NCI-H82 treated with DMSO at 0.1 percent for 48 hours (cell line): Measurements from ENCODE around the gene ACSL5.
"Not testable (repeated sequence)": the region's sequence is repeated elsewhere in the genome, so short reads cannot be mapped to it uniquely, and the experiment has no call there.

Experiments used
- DNase-seq: peaks from one replicate; lab custom pipeline; 2025; ENCODE audit not compliant: unreplicated experiment; lab: John Stamatoyannopoulos, UW

ACSL5 gene

DNA sequence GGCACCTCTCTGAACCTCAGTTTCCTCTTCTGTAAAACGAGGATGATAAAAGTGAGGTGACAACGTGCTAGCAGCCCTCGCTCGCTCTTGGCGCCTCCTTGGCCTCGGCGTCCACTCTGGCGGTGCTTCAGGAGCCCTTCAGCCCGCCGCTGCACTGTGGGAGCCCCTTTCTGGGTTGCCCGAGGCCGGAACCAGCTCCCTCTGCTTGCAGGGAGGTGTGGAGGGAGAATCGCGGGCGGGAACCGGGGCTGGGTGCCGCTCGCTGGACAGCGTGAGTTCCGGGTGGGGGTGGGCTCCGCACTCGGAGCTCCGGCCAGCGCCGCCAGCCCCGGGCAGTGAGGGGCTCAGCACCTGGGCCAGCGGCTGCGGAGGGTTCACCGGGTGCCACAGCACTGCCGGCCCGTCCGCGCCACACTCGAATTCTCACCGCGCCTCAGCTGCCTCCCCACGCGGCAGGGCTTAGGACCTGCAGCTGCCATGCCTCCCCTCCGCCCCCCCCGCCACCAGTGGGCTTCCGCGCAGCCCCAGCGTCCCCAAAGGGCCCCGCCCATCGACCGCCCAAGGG is 24.3 kb upstream of the ACSL5 start:
- no peak for DNase-seq

DNA sequence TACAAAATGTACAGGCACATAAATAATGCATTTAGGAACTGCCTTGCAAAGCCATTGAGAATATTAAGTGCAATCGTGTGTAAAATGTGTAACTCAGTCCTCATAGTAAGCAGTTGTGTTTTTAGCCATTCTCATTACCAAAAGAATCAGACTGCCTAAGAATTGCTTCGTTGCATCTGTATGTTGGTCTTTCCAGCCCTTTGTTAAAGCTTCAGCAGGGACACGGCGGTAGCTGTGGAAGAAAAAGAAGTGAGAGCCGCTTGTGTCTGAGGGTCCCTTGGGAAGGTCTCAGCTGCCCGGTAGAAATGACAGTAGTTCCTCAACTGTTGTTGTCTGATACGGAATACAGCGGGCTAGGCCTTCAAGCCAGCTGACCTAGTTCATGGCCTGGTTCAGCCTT is 22.8 kb upstream of the ACSL5 start:
- no peak for DNase-seq

DNA sequence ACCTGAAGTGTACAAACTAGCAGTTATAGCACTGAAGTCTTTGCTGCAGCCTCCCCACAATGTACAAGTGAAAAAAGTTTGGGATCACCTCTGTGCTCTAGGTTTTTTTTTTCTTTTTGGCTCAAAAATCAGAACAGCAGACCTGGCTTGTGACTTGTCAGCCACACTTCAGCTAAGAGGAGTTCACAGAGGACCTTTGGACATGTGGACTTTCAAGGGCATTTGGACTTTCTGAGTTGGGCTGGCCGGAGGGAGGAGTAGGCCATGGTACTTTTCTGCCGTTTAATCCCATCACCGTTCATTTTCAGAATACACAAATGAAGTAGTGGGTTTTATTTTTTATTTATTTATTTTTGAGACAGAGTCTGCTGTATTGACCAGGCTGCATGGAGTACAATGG is 21.9 kb upstream of the ACSL5 start:
- DNase-seq = no peak

DNA sequence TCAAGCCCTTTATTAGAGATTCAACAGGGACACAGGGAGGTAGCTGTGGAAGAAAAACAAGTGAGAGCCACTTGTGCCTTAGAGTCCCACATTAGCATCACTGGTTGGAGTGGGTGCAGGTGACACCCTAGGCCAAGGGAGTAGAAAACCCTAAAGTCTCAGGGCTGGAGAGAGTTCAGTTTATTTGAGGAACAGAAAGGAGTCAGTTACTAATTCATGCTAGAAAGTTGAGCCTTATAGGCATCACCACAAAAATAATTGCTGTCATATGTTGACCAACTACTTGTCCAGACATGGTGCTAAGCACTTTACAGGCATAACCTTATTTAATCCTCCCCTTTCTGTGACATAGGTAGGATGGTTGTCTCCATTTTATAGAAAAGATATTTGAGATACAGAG is 20.9 kb upstream of the ACSL5 start:
- no peak for DNase-seq

DNA sequence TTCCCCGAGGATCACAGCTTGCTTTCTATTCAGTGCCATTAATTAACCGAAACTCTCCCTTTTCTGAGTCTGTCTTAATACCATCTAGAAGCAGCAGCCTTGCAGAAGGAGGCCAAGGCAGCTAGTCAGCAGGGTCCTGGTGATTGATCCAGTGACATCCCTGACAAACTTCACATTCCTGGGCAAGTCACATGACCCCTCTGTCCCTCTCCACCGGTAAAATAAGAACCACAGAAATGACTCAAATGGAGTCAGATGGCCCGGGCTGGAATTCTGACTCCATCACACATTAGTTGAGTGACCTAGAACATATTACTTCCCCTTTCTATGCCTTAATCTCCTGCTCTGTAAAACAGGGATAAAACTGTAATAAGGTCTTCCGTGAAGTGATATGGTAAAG is 17.2 kb upstream of the ACSL5 start:
- DNase-seq = no peak

DNA sequence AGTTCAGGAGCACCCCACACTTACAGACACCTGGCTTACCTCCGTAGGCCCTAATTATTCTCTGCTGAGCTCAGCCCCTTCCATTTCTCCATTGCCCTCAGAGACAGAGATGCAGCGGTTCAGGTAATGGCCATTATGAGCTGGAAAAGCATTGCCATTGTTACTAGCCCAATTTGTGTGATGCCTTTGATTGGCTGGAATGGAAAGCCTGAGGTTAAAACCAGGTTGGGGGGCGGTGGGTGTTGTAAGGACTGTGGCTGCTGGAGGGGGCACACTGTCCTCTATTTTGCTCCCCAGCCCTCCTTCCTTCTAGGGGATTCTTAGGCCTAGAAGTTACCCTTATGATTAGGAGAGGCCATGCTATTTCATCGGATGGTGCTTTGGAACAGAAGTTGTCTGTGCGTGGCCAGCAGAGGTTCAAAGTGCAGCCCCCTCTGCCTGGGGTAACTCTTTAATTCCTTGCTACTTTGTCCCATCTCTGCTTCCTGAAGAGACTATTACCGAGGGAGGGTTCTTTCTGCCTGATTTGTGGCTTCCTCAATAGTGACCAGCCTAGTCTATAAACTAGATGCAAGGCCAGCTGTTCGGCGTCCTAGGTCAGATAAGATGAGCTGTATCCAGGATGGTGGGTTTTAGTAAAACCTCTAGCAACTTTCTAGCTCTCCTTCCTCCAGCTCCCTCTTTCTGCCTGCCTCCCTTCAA is 14.2 kb upstream of the ACSL5 start:
- no peak for DNase-seq

DNA sequence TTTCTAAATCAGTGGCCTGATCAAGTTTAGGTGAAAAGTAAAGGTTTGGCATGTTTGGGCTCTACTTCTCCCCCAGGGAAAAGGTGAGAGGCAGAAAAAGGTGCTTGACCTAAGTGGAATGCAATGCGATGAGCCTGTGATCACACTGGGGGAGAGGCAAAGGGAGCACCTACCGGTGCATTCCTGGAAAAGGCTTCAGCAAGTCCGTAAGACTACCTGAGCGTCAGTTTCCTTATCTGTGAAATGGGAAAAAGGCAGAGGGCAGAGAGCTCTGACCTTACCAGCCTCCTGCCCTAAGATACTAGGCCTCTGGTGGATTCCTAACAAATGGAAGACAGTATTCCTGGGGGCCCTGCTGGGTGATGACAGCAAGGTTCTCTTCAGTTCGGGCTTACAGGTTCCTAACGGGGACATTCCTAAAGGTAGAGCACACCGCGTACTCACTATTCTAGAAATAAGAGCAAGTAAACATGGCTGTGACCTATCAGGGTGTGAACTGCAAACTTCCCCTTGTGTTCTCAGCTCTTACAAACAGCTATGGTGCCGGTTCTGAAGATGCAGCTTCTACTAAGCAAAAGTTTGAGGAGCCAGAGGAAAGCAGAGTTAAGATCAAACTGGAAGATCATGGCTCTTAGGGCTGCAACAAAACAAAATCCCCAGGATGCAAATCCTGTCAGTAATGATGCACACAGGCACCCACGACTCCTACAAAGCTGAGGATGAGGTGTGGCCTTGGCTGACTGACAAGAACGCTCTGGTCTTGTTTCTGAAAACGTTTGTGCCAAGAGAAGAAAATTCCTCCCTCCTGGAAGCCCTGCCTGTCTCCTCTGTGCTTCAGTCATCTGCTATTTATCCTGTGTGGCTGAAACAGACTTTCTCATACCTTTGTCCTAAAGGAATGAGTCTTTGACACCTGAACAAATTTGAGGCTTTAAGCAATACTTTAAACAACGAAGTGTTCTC is 13.3 kb upstream of the ACSL5 start:
- DNase-seq = no peak

DNA sequence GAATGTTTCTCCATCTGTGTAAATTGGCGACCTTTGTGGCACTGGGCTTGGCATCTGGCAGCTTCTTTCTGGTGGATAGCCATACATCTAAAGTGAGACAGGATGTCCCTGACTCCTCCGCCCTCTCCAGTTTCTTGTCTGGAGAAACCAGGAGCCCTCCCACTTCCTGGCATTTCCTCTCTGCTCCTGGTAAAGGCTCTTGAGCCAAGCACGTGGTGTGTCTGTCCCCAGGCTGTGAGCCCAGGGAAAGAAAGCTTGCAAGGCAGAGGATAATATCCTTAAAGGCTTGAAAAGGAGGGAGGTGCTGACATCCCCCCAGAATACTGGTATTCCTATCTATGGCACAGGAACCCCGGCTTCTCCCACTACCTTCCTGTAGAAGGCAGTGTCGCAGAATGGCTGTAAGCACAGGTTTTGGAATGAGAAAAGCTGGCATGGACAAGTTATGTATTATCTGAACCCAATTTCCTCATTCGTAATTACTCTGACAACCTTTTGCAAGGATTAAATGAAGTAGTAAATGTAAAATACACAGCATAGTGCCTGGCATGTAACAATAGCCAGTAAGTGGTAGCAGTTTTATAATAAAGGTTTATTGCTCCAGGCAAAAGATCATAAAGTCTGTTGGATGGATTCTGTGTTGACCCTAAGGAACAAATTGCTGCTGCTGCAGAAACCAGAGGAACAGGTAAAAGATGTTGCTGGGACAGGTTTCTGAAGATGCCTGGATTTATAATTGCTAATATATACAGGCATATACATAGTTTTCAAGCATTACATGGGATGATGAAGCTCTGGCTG is 11.8 kb upstream of the ACSL5 start:
- no peak for DNase-seq

DNA sequence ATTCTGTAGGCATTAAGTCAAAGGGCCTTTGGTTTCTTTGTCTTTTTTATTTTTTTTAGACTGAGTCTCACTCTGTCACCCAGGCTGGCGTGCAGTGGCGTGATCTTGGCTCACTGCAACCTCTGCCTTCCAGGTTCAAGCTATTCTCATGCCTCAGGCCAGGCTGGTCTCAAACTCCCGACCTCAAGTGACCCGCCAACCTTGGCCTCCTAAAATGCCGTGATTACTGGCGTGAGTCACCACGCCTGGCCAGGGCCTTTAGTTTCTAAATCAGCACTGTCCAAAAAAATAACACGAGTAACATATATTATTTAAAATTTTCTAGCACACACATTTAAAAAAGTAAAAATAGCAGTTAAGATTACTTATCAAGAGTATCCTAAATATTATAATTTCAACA is 11.1 kb upstream of the ACSL5 start:
- no peak for DNase-seq

DNA sequence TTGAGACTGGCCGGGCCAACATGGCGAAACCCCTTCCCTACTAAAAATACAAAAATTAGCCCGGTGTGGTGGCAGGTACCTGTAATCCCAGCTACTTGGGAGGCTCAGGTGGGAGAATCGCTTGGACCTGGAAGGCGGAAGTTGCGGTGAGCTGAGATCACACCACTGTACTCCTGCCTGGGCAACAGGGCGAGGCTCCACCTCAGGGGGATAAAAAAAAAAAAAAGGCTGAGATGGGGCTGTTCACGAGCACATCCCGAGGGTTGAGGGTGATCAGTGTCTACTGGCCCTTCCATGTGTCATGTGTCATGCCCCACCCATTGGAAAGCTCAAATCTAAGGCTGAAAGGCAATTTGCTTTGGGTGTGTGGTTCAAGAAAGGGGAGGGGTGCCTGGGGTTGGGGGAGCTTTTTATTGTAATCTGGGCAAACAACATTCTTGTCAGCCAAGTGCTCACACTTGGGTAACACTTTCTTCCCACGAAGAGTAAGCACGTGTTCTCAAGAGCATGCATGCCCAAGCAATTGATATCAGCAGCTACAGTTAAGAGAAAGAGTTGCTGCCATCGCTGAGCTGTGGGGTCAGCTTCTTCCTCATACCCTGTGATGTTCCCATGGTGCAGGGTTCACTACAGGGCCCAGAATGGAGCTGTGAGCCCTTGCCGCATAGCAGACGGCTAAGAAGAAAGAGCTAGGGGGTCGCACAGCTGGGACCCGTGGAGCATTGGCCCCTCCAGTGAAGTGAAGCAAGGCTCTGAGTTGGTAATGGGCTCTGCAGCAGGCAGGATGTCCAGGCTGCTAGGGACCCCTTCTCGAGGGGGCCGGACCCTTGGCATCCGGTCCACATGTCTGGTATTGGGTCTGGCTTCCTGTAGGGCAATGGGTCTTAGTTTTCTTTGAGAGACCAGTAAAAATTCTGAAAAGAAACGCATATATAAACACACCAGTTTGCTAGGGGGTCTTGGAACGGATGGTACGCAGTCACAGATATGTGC is 9.9 kb upstream of the ACSL5 start:
- DNase-seq = no peak

DNA sequence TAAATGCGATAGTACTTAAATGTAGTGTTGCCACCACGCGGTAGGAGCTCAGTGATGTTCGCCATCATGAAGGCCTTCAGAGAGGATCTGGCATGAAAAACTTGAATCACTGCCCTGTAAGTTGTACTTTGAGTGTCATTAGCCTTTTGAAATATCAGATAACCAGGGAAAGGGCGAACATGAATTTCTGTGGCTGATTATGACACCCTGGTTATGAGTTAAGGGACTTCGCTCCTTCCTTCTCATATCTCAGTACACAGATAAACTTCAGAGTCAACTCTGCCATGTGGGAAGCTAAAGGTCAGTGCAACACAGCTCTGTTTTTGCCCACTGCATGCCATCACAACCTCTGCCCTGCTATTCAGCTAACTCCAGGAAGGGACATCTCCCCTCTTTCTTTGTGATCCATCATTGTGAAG is 8.9 kb upstream of the ACSL5 start:
- no peak for DNase-seq

DNA sequence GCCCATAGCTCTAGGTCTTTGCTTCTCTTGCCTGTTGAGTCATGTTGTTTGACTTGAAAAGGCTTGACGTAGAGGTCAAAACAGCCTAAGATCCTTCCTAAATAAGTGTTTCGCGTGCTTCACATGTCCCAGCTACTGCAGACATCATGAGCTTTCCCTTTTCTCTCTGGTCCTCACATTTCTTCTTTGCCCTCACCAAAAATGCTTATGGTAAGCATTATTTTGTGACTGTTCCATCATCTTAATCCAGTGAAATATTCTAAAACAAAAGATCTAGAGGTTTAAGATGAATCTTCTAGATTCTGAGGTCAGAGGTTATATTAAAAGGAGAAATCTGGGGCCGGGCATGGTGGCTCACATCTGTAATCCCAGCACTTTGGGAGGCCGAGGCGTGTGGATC is 8.5 kb upstream of the ACSL5 start:
- DNase-seq = no peak

DNA sequence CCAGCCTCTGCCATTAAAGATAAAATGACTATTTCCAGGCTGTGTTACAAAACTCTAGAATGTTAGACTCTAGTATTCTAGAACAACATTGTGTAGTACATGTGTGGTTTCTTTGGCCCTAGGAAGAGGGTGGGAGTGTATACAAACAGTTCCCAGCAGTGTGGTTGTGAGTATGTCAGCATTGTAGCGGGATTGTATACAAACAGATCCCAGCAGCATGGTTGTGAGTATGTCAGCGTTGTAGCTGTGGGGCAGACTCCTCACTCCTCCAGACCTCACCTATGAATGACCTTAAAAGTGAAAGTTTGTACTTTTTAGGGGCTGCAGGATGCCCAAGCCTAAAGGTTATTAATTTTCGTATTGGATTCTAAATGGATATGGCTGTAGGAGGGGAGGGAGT is 6.9 kb upstream of the ACSL5 start:
- no peak for DNase-seq

DNA sequence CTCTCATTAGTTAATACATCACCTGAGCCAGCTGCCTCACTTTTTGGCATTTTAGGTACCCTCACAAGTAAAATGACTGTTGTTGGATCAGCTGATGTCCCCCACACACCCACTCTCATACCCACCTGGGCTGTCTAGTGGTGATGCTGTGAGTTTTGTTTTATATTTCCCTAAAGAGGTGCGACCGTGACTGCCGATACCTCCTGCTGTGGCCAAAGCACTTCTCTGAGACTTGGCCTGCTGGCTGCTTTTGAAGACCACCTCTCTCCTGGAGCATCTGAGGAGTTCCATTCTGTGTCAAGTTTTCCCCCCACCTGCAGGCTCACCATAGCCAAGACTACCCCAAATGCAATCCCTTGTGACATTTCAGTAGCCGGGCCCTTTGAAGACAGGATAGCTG is 6.4 kb upstream of the ACSL5 start:
- DNase-seq = no peak

DNA sequence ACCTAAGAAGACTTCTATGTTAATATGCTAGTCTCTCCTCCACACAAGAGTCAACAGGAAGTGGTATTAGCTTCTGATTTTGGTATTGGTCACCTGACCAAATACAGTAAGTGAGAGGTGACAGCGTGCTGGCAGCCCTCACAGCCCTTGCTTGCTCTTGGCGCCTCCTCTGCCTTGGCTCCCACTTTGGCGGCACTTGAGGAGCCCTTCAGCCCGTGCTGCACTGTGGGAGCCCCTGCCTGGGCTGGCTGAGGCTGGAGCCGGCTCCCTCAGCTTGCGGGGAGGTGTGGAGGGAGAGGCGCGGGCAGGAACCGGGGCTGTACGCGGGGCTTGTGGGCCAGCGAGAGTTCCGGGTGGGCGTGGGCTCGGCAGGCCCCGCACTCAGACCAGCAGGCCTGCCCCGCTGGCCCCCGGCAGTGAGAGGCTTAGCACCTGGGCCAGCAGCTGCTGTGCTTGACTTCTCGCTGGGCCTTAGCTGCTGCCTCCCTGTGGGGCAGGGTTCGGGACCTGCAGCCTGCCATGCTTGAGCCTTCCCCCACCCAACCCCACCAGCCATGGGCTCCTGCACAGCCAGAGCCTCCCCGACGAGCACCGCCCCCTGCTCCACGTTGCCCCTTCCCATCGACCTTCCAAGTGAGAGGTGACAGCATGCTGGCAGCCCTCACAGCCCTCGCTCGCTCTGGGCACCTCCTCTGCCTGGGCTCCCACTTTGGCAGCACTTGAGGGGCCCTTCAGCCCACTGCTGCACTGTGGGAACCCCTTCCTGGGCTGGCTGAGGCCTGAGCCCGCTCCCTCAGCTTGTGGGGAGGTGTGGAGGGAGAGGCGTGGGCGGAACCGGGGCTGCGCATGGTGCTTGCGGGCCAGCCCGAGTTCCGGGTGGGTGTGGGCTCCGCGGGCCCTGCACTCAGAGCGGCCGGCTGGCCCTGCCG is 4.2 kb upstream of the ACSL5 start:
- DNase-seq = no peak

DNA sequence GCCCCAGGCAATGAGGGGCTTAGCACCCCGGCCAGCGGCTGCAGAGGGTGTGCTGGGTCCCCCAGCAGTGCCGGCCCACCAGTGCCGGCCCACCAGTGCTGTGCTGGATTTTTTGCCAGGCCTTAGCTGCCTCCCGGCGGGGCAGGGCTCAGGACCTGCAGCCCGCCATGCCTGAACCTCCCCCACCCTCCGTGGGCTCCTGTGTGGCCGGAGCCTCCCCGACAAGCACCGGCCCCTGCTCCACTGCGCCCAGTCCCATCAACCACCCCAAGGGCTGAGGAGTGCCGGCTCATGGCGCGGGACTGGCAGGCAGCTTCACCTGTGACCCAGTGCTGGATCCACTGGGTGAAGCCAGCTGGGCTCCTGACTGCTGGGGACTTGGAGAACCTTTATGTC is 3.5 kb upstream of the ACSL5 start:
- DNase-seq = no peak

DNA sequence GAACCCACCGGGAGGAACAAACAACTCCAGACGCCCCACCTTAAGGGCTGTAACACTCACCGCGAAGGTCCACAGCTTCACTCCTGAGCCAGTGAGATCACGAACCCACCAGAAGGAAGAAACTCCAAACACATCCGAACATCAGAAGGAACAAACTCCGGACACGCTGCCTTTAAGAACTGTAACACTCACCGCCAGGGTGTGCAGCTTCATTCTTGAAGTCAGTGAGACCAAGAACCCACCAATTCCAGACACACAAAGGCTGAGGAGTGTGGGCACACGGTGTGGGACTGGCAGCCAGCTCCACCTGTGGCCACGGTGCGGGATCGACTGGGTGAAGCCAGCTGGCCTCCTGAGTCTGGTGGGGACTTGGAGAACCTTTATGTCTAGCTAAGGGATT is 2.6 kb upstream of the ACSL5 start:
- DNase-seq = not testable (repeated sequence)

DNA sequence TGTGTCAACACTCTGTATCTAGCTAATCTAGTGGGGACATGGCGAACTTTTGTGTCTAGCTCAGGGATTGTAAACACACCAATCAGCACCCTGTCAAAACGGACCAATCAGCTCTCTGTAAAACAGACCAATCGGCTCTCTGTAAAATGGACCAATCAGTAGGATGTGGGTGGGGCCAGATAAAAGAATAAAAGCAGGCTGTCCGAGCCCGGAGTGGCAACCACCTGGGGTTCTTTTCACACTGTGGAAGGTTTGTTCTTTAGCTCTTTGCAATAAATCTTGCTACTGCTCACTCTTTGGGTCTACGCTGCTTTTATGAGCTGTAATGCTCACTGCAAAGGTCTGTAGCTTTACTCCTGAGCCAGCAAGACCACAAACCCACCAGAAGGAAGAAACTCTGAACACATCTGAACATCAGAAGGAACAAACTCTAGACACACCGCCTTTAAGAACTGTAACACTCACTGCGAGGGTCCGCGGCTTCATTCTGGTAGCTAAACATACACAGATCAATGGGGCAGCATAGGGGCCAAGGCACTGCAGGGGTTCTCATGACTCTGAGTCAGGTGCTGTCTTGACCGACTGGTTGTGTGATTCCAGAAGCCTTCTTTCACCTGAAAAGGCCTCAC is 1.6 kb upstream of the ACSL5 start:
- DNase-seq = not testable (repeated sequence)
